IgD-negative memory B cell (primary cell): Measurements from ENCODE around the gene FMOD. TPM values are rescaled to one million over a fixed set of nuclear protein-coding genes. Genes with fewer than 3 reads are reported as not detected.
A peak's percentile ranks its signal among the peaks of the same experiment; 100 is the strongest.

Experiments used
- H3K27ac Mint-ChIP-seq, 3 donors: one replicate each; pipeline ENCODE4 v1.8.0; 2020 to 2022; ENCODE audit warnings: mild to moderate bottlenecking in 3 of 3, mixed read lengths in 3 of 3, moderate library complexity in 1 of 3
- H3K27me3 Mint-ChIP-seq: one replicate; pipeline ENCODE4 v1.8.0; 2021; ENCODE audit warnings: mixed read lengths
- H3K36me3 Mint-ChIP-seq: one replicate; pipeline ENCODE4 v1.8.0; 2020; ENCODE audit warnings: mild to moderate bottlenecking, mixed read lengths
- H3K4me1 Mint-ChIP-seq, 3 donors: one replicate each; pipeline ENCODE4 v1.8.0; 2020 to 2022; ENCODE audit warnings: mixed read lengths in 3 of 3, mild to moderate bottlenecking in 1 of 3
- H3K4me3 Mint-ChIP-seq, 4 donors: one replicate each; pipeline ENCODE4 v1.8.0; 2020 to 2022; ENCODE audit warnings: mild to moderate bottlenecking in 4 of 4, mixed read lengths in 4 of 4, moderate library complexity in 3 of 4
- H3K9me3 Mint-ChIP-seq, 3 donors: one replicate each; pipeline ENCODE4 v1.8.0; 2020 to 2021; ENCODE audit warnings: mixed read lengths in 3 of 3, mild to moderate bottlenecking in 1 of 3
- polyA plus RNA-seq: library from polyadenylated mRNA; unstranded; fragments of 300-500 nt; fragmentation: Illumina TruSeq; gene quantifications from one replicate; pipeline ENCODE4 v1.2.3, GENCODE V29; 2021

Gene FMOD
- polyA plus RNA-seq, 1 donor from 2014 or later, result 0.28 TPM

GRCh38 chr1:203299169-203299568, 51.8 kb downstream of the FMOD start:
- Mint-ChIP-seq H3K4me3 (peak overlapping the region; percentile 25 to 80 (median 58)), H3K27ac (peak overlapping the region; percentile 59 to 91 (median 91)), H3K27me3 (peaks cover 2% of the 10 kb centered on the region), H3K9me3 (no peaks in the 10 kb centered on the region), H3K36me3 (peaks cover 1% of the 10 kb centered on the region), H3K4me1 (peaks cover 74 to 83% (median 81%) of the 10 kb centered on the region in 3 donors)

- Mint-ChIP-seq H3K4me3 (peak overlapping the region in 3 of 4 donors; percentile 55 to 73 (median 57)), H3K27me3 (peaks cover 2% of the 10 kb centered on the region), H3K36me3 (no peaks in the 10 kb centered on the region), H3K27ac (peak overlapping the region; percentile 59 to 94 (median 91)), H3K9me3 (no peaks in the 10 kb centered on the region), H3K4me1 (peaks cover 62 to 78% (median 72%) of the 10 kb centered on the region in 3 donors)
These were observed 54.4 kb downstream of the FMOD start for GRCh38 chr1:203296460-203297073.

GRCh38 chr1:203295796-203296195, 55.1 kb downstream of the FMOD start:
- Mint-ChIP-seq H3K27me3 (peaks cover 2% of the 10 kb centered on the region), H3K4me1 (peaks cover 67 to 78% (median 72%) of the 10 kb centered on the region in 3 donors), H3K4me3 (peak overlapping the region in 3 of 4 donors; percentile 5 to 57 (median 44)), H3K36me3 (no peaks in the 10 kb centered on the region), H3K9me3 (no peaks in the 10 kb centered on the region), H3K27ac (peak overlapping the region; percentile 59 to 94 (median 91))

GRCh38 chr1:203291201-203292096, 59.5 kb downstream of the FMOD start:
- no peaks in the 10 kb centered on the region for H3K36me3 Mint-ChIP-seq
- H3K4me3 Mint-ChIP-seq, result peak overlapping the region; percentile 80 to 93 (median 86)
- H3K27me3 Mint-ChIP-seq, result peaks cover 2% of the 10 kb centered on the region
- H3K4me1 Mint-ChIP-seq, result peaks cover 64 to 74% (median 71%) of the 10 kb centered on the region in 3 donors
- H3K27ac Mint-ChIP-seq, result peak overlapping the region; percentile 98 to 99 (median 99)
- no peaks in the 10 kb centered on the region for H3K9me3 Mint-ChIP-seq

Other genes with a start within 250 kb of the FMOD start
- gene ADORA1, start 223.4 kb downstream of the FMOD start, polyA plus RNA-seq, result not detected
- not detected for gene MYBPH, start 175.3 kb downstream of the FMOD start, polyA plus RNA-seq
- gene CHI3L1, start 164.4 kb downstream of the FMOD start, polyA plus RNA-seq, result not detected
- gene CHIT1, start 121.4 kb downstream of the FMOD start, polyA plus RNA-seq, result 0.75 TPM
- 202 TPM for gene BTG2, start 45.6 kb downstream of the FMOD start, polyA plus RNA-seq
- not detected for gene PRELP, start 124.7 kb upstream of the FMOD start, polyA plus RNA-seq
- not detected for gene OPTC, start 143.0 kb upstream of the FMOD start, polyA plus RNA-seq